Neural progenitor cell (in vitro differentiated cells): ENCODE results near the gene SMG6. TPM values are rescaled to one million over a fixed set of nuclear protein-coding genes. Genes with fewer than 3 reads are reported as not detected.

Experiments used
- DNase-seq: peaks from one replicate; pipeline ENCODE4 v3.0.0-alpha.2; 2016; ENCODE audit warnings: low spot score
- H2AFZ ChIP-seq: fragments of 200-600 bp; sonication (generic); replicated peaks from 2 replicates; pipeline ENCODE4 v1.6.1; 2016; ENCODE audit warnings: antibody characterized with exemption
- H3F3A ChIP-seq: fragments of 200-600 bp; sonication (generic); 2 replicates; pipeline ENCODE4 v1.6.1; 2016; ENCODE audit warnings: antibody characterized with exemption, low read depth
- H3K27ac ChIP-seq: fragments of 200-600 bp; sonication (generic); 2 replicates; pipeline ENCODE4 v1.5.1; 2016; ENCODE audit warnings: mild to moderate bottlenecking
- H3K27me3 ChIP-seq: fragments of 200-600 bp; sonication (generic); 2 replicates; pipeline ENCODE4 v1.6.1; 2016; ENCODE audit warnings: mild to moderate bottlenecking, moderate library complexity
- H3K36me3 ChIP-seq: fragments of 200-600 bp; sonication (generic); 2 replicates; pipeline ENCODE4 v1.5.1; 2016
- H3K4me1 ChIP-seq: fragments of 200-600 bp; sonication (generic); 2 replicates; pipeline ENCODE4 v1.6.1; 2016; ENCODE audit warnings: mixed run types
- H3K4me2 ChIP-seq: fragments of 200-600 bp; sonication (generic); 2 replicates; pipeline ENCODE4 v1.6.1; 2016
- H3K4me3 ChIP-seq: fragments of 200-600 bp; sonication (generic); 2 replicates; pipeline ENCODE4 v1.5.1; 2016
- H3K79me2 ChIP-seq: fragments of 200-600 bp; sonication (generic); 2 replicates; pipeline ENCODE4 v1.6.1; 2016; ENCODE audit warnings: low read depth
- H3K9ac ChIP-seq: fragments of 200-600 bp; sonication (generic); 2 replicates; pipeline ENCODE4 v1.6.1; 2016
- H3K9me3 ChIP-seq: fragments of 200-600 bp; sonication (generic); 2 replicates; pipeline ENCODE4 v1.5.1; 2016; ENCODE audit warnings: low read depth
- H4K20me1 ChIP-seq: fragments of 200-600 bp; sonication (generic); 2 replicates; pipeline ENCODE4 v1.6.1; 2016; ENCODE audit warnings: low read depth
- H3K27ac Mint-ChIP-seq: 3 replicates; pipeline ENCODE4 v1.8.0; 2021; ENCODE audit warnings: mixed read lengths
- H3K27me3 Mint-ChIP-seq: 2 replicates; pipeline ENCODE4 v1.8.0; 2022; ENCODE audit warnings: low read depth, mild to moderate bottlenecking, inconsistent platforms, moderate library complexity, mixed read lengths; ENCODE audit not compliant: insufficient read depth
- H3K36me3 Mint-ChIP-seq: 3 replicates; pipeline ENCODE4 v1.8.0; 2021; ENCODE audit warnings: mixed read lengths
- H3K4me1 Mint-ChIP-seq: 3 replicates; pipeline ENCODE4 v1.8.0; 2021; ENCODE audit warnings: mixed read lengths
- H3K4me3 Mint-ChIP-seq: 3 replicates; pipeline ENCODE4 v1.8.0; 2021; ENCODE audit warnings: mild to moderate bottlenecking, moderate library complexity, mixed read lengths
- H3K9me3 Mint-ChIP-seq: 3 replicates; pipeline ENCODE4 v1.8.0; 2020; ENCODE audit warnings: mixed read lengths
- EZH2 ChIP-seq: fragments of 200-600 bp; sonication (generic); IDR thresholded peaks from 2 replicates; pipeline ENCODE4 v1.6.1; 2017; ENCODE audit warnings: antibody characterized with exemption, mild to moderate bottlenecking, moderate library complexity
- EZH2phosphoT487 ChIP-seq: fragments of 200-600 bp; sonication (generic); IDR thresholded peaks from 2 replicates; pipeline ENCODE4 v1.6.1; 2017; ENCODE audit warnings: antibody characterized with exemption
- total RNA-seq: library from RNA; depleted of rRNA; stranded (reverse); fragments of >200 nt; gene quantifications from 2 replicates; pipeline ENCODE4 v1.2.3, GENCODE V29; 2015; ENCODE audit warnings: low replicate concordance
- TF ChIP-seq, protein P1 (sequence below): fragments of 200-600 bp; sonication (generic); IDR thresholded peaks from 2 replicates; pipeline ENCODE4 v1.5.1; 2017; ENCODE audit warnings: antibody characterized with exemption, mild to moderate bottlenecking

SMG6 gene
- total RNA-seq, 1 donor from 2014 or later = 19.0 TPM

DNA sequence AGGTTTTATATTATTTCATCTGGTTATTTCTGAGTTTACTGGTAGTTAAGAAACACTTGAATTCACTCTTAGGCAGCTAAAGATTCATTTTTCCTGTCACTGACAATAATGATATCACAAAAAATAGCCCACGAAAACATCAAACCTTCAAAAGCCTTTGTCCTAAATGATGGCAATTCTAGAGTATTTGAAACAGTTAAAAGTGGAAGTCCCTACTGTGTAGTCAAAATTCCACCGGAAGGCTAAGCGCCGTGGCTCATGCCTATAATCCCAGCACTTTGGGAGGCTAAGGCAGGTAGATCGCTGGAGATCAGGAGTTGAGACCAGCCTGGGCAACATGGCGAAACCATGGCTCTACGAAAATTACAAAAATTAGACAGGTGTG, 145.2 kb downstream of the SMG6 start:
- Histone ChIP-seq H3K4me3 (no peak overlapping the region), H4K20me1 (no peaks in the 10 kb centered on the region), H3K4me1 (no peaks in the 10 kb centered on the region), H3F3A (no peaks in the 10 kb centered on the region), H3K36me3 (no peaks in the 10 kb centered on the region), H3K9ac (no peak overlapping the region), H3K4me2 (no peak overlapping the region), H3K79me2 (no peaks in the 10 kb centered on the region), H3K9me3 (no peaks in the 10 kb centered on the region), H2AFZ (no peak overlapping the region), H3K27ac (no peak overlapping the region), H3K27me3 (no peaks in the 10 kb centered on the region)
- H3K4me1 Mint-ChIP-seq = no peaks in the 10 kb centered on the region
- H3K36me3 Mint-ChIP-seq = peaks cover 15% of the 10 kb centered on the region
- TF ChIP-seq, protein P1, sequence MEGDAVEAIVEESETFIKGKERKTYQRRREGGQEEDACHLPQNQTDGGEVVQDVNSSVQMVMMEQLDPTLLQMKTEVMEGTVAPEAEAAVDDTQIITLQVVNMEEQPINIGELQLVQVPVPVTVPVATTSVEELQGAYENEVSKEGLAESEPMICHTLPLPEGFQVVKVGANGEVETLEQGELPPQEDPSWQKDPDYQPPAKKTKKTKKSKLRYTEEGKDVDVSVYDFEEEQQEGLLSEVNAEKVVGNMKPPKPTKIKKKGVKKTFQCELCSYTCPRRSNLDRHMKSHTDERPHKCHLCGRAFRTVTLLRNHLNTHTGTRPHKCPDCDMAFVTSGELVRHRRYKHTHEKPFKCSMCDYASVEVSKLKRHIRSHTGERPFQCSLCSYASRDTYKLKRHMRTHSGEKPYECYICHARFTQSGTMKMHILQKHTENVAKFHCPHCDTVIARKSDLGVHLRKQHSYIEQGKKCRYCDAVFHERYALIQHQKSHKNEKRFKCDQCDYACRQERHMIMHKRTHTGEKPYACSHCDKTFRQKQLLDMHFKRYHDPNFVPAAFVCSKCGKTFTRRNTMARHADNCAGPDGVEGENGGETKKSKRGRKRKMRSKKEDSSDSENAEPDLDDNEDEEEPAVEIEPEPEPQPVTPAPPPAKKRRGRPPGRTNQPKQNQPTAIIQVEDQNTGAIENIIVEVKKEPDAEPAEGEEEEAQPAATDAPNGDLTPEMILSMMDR = no peak
- TF ChIP-seq EZH2phosphoT487 = no peak
- no peak for TF ChIP-seq EZH2
- no peak for DNase-seq
- no peaks in the 10 kb centered on the region for H3K9me3 Mint-ChIP-seq
- peaks cover 3% of the 10 kb centered on the region for H3K27me3 Mint-ChIP-seq
- no peak overlapping the region for H3K27ac Mint-ChIP-seq
- no peak overlapping the region for H3K4me3 Mint-ChIP-seq

GRCh38 chr17:2157675-2158395, 145.8 kb downstream of the SMG6 start:
- Mint-ChIP-seq H3K27me3 (peaks cover 3% of the 10 kb centered on the region), H3K36me3 (peaks cover 20% of the 10 kb centered on the region), H3K9me3 (no peaks in the 10 kb centered on the region), H3K4me3 (no peak overlapping the region), H3K27ac (no peak overlapping the region), H3K4me1 (no peaks in the 10 kb centered on the region)
- Histone ChIP-seq H3K27ac (no peak overlapping the region), H3F3A (no peaks in the 10 kb centered on the region), H3K4me3 (no peak overlapping the region), H3K4me2 (no peak overlapping the region), H3K4me1 (no peaks in the 10 kb centered on the region), H3K9me3 (no peaks in the 10 kb centered on the region), H2AFZ (no peak overlapping the region), H3K36me3 (no peaks in the 10 kb centered on the region), H4K20me1 (no peaks in the 10 kb centered on the region), H3K27me3 (no peaks in the 10 kb centered on the region), H3K9ac (no peak overlapping the region), H3K79me2 (no peaks in the 10 kb centered on the region)
- no peak for DNase-seq
- no peak for TF ChIP-seq EZH2phosphoT487

DNA sequence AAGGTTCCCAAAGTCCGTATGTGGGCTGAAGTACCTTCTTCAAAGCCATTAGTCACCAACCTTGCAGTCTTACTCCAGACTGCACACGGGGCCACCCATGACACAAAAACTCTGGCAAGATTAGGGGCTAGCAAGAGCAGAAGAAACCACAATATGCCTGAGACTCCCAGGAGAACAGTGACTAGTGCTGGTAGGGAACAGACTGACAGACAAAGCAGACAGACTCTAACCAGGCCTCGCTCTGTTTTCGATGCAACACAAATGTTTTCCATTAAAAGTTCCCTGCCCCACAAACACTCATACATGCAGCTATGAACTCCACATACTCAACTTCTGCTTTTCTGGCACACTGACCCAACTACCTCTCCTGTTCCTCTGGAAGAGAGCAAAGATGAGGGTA, 146.5 kb downstream of the SMG6 start:
- Histone ChIP-seq H2AFZ (no peak overlapping the region), H3K79me2 (no peaks in the 10 kb centered on the region), H3K4me2 (no peak overlapping the region), H3K4me1 (no peaks in the 10 kb centered on the region), H3K27ac (no peak overlapping the region), H3K9ac (no peak overlapping the region), H3K27me3 (no peaks in the 10 kb centered on the region), H3F3A (no peaks in the 10 kb centered on the region), H3K4me3 (no peak overlapping the region), H3K36me3 (no peaks in the 10 kb centered on the region), H4K20me1 (no peaks in the 10 kb centered on the region), H3K9me3 (no peaks in the 10 kb centered on the region)
- Mint-ChIP-seq H3K27me3 (peaks cover 3% of the 10 kb centered on the region), H3K4me1 (no peaks in the 10 kb centered on the region), H3K27ac (no peak overlapping the region), H3K36me3 (peaks cover 22% of the 10 kb centered on the region), H3K4me3 (no peak overlapping the region), H3K9me3 (no peaks in the 10 kb centered on the region)
- no peak for DNase-seq
- no peak for TF ChIP-seq EZH2phosphoT487

DNA sequence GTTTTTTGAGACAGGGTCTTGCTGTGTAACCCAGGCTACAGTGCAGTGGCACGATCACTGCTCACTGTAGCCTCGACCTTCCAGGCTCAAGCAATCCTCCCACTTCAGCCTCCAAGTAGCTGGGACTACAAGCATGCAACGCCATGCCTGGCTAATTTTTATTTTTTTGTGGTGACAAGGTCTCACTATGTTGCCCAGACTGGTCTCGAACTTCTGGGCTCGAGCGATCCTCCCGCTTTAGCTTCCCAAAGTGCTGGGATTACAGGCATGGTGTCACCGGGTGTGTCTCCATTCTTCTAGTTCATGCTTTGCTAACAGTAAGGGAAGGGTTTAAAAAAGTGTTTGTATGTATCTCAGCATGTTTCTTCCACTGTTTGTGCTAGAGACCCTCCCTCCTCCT, 146.9 kb downstream of the SMG6 start:
- no peaks in the 10 kb centered on the region for H3K79me2 ChIP-seq
- Mint-ChIP-seq H3K36me3 (peaks cover 22% of the 10 kb centered on the region), H3K27ac (no peak overlapping the region), H3K4me1 (no peaks in the 10 kb centered on the region), H3K9me3 (no peaks in the 10 kb centered on the region), H3K4me3 (no peak overlapping the region), H3K27me3 (peaks cover 3% of the 10 kb centered on the region)
- H3K9me3 ChIP-seq = no peaks in the 10 kb centered on the region
- H3K9ac ChIP-seq = no peak overlapping the region
- no peak overlapping the region for H3K4me2 ChIP-seq
- no peaks in the 10 kb centered on the region for H3K4me1 ChIP-seq
- no peak for DNase-seq
- H2AFZ ChIP-seq = no peak overlapping the region
- no peaks in the 10 kb centered on the region for H3F3A ChIP-seq
- H3K27ac ChIP-seq = no peak overlapping the region
- H4K20me1 ChIP-seq = no peaks in the 10 kb centered on the region
- TF ChIP-seq EZH2 = no peak
- TF ChIP-seq, protein P1 = no peak
- TF ChIP-seq EZH2phosphoT487 = no peak
- H3K27me3 ChIP-seq = no peaks in the 10 kb centered on the region
- no peaks in the 10 kb centered on the region for H3K36me3 ChIP-seq
- no peak overlapping the region for H3K4me3 ChIP-seq
